ENCODE data around the gene SHISA7. TPM values are rescaled to one million over a fixed set of nuclear protein-coding genes. Genes with fewer than 3 reads are reported as not detected.
"Not testable (repeated sequence)": the region's sequence is repeated elsewhere in the genome, so short reads cannot be mapped to it uniquely, and the experiment has no call there.

SHISA7 gene
- total RNA-seq, 1 donor from 2014 or later, result 3.2 TPM

- DNase-seq, result no peak
- peaks cover 23% of the 10 kb centered on the region for H3K27me3 Mint-ChIP-seq (ENCODE audit: unreplicated experiment)
- H3K9me3 Mint-ChIP-seq (ENCODE audit: unreplicated experiment), result peaks cover 10% of the 10 kb centered on the region
- no peak for TF ChIP-seq CTCF (IDR thresholded peaks at IDR 0.05; ENCODE audit: partially characterized antibody, unreplicated experiment)
- H3K27ac Mint-ChIP-seq (ENCODE audit: unreplicated experiment), result no peak overlapping the region
- H3K36me3 Mint-ChIP-seq (ENCODE audit: unreplicated experiment), result peaks cover 4% of the 10 kb centered on the region
- no peak overlapping the region for H3K4me3 Mint-ChIP-seq (ENCODE audit: unreplicated experiment)
- no peaks in the 10 kb centered on the region for H3K4me1 Mint-ChIP-seq (ENCODE audit: low read depth, unreplicated experiment)
Measured at GRCh38 chr19:55449469-55449868, 6.4 kb upstream of the SHISA7 start.

- H3K4me1 Mint-ChIP-seq (ENCODE audit: low read depth, unreplicated experiment), result not testable (repeated sequence)
- peaks cover 30% of the 10 kb centered on the region for H3K27me3 Mint-ChIP-seq (ENCODE audit: unreplicated experiment)
Measured at GRCh38 chr19:55448175-55448490, 5.0 kb upstream of the SHISA7 start.

GRCh38 chr19:55447421-55448174, 4.5 kb upstream of the SHISA7 start:
- no peak overlapping the region for H3K27ac Mint-ChIP-seq (ENCODE audit: unreplicated experiment)
- peaks cover 4% of the 10 kb centered on the region for H3K36me3 Mint-ChIP-seq (ENCODE audit: unreplicated experiment)
- no peak overlapping the region for H3K4me3 Mint-ChIP-seq (ENCODE audit: unreplicated experiment)
- peak; percentile 52 for DNase-seq
- TF ChIP-seq CTCF (IDR thresholded peaks at IDR 0.05; ENCODE audit: partially characterized antibody, unreplicated experiment), result no peak
- peaks cover 30% of the 10 kb centered on the region for H3K27me3 Mint-ChIP-seq (ENCODE audit: unreplicated experiment)
- H3K4me1 Mint-ChIP-seq (ENCODE audit: low read depth, unreplicated experiment), result no peaks in the 10 kb centered on the region
- H3K9me3 Mint-ChIP-seq (ENCODE audit: unreplicated experiment), result peaks cover 6% of the 10 kb centered on the region

More at GRCh38 chr19:55448175-55448490, 5.0 kb upstream of the SHISA7 start:
- not testable (repeated sequence) for DNase-seq; H3K27ac Mint-ChIP-seq (ENCODE audit: unreplicated experiment); H3K36me3 Mint-ChIP-seq (ENCODE audit: unreplicated experiment); H3K4me3 Mint-ChIP-seq (ENCODE audit: unreplicated experiment); H3K9me3 Mint-ChIP-seq (ENCODE audit: unreplicated experiment)

- Mint-ChIP-seq H3K36me3 (ENCODE audit: unreplicated experiment) (peaks cover 9% of the 10 kb centered on the region), H3K27ac (ENCODE audit: unreplicated experiment) (no peak overlapping the region), H3K4me3 (ENCODE audit: unreplicated experiment) (peak overlapping the region; percentile 52), H3K4me1 (ENCODE audit: low read depth, unreplicated experiment) (peaks cover 6% of the 10 kb centered on the region), H3K9me3 (ENCODE audit: unreplicated experiment) (peaks cover 8% of the 10 kb centered on the region), H3K27me3 (ENCODE audit: unreplicated experiment) (peaks cover 33% of the 10 kb centered on the region)
- DNase-seq, result no peak
- TF ChIP-seq CTCF (IDR thresholded peaks at IDR 0.05; ENCODE audit: partially characterized antibody, unreplicated experiment), result no peak
Measured at GRCh38 chr19:55446060-55446459, 3.0 kb upstream of the SHISA7 start.

- Mint-ChIP-seq H3K4me1 (ENCODE audit: low read depth, unreplicated experiment) (peaks cover 10% of the 10 kb centered on the region), H3K36me3 (ENCODE audit: unreplicated experiment) (peaks cover 13% of the 10 kb centered on the region), H3K4me3 (ENCODE audit: unreplicated experiment) (no peak overlapping the region), H3K27ac (ENCODE audit: unreplicated experiment) (no peak overlapping the region), H3K9me3 (ENCODE audit: unreplicated experiment) (peaks cover 8% of the 10 kb centered on the region), H3K27me3 (ENCODE audit: unreplicated experiment) (peaks cover 34% of the 10 kb centered on the region)
- no peak for TF ChIP-seq CTCF (IDR thresholded peaks at IDR 0.05; ENCODE audit: partially characterized antibody, unreplicated experiment)
- no peak for DNase-seq
Measured at GRCh38 chr19:55444646-55445045, 1.5 kb upstream of the SHISA7 start.

Measured in glutamatergic neuron (in vitro differentiated cells).